ENCODE results near the gene EGLN1.

DNA sequence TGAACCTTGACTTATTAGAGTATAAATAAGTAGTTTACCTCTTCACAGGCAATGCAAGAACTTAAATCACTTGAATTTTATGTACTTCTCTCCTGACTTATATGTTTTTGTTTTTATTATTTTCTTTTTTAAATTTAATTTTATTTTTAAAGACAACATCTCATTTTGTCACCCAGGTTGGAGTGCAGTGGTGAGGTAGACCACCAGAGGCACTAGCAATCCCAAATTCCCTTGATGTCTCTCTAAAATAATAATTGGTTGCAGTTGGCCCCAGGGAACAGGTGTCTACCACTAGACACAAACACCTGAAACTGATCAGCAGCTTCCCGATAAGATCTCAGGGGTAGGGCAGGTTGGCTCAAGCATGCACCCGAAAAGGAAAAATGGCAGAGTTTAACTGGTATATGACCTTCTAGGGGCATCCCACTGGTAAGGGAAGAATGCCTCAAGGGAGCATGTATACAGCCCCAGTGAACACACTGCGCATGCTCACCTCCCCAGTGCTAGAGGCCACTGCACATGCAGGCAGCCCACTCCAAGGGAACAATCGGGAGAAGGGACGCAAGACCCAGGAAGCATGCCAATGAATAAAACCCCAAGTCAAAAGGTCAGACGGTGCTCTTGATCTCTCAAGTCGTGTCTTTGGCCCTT lies 99.1 kb downstream of the EGLN1 start:
- no peak for TF ChIP-seq POLR2A (IDR thresholded peaks at IDR 0.05; ENCODE audit: low read depth, low read length)
- TF ChIP-seq EZH2 (IDR thresholded peaks at IDR 0.05; ENCODE audit: borderline replicate concordance, control insufficient read depth, low read depth, low read length) = no peak
- no peak for TF ChIP-seq RAD21 (IDR thresholded peaks at IDR 0.05; ENCODE audit: insufficient read depth, low read depth, low read length)
- no peak for TF ChIP-seq MXI1 (IDR thresholded peaks at IDR 0.05; ENCODE audit: low read depth, low read length)

Measured in GM12878 (cell line).